ENCODE measurements around the gene PHACTR3.
A peak's percentile ranks its signal among the peaks of the same experiment; 100 is the strongest.

PHACTR3 gene

GRCh38 chr20:59737073-59737666 is 132.8 kb downstream of the PHACTR3 start:
- DNase-seq: no peak

- DNase-seq: no peak
These were observed 133.5 kb downstream of the PHACTR3 start for GRCh38 chr20:59737816-59738215.

GRCh38 chr20:59738851-59739250 is 134.5 kb downstream of the PHACTR3 start:
- DNase-seq: no peak

- DNase-seq: no peak
These were observed 136.3 kb downstream of the PHACTR3 start for GRCh38 chr20:59740621-59741020.

GRCh38 chr20:59741073-59741472 is 136.7 kb downstream of the PHACTR3 start:
- no peak for DNase-seq

GRCh38 chr20:59742351-59743095 is 138.2 kb downstream of the PHACTR3 start:
- no peak for DNase-seq

DNA sequence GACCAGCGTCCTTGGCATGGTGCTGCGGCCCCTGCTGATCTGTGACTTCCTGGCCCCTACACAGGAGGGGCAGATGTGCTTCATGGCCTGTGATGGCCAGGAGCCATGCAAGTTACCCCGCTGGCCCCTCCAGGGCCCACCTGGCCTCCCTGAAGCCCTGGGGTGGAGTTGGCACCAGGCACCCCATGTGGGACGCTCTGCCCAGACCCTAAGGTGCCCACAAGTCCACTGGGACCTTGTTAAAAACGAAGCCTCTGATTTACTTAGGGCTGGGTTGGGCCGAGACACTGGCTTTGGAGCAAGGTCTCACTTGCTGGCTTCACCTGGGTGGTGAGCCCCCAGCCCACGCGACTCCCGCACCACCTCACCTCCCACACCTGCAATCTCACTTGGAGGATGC is 139.0 kb downstream of the PHACTR3 start:
- no peak for DNase-seq

- DNase-seq: no peak
These were observed 139.6 kb downstream of the PHACTR3 start for GRCh38 chr20:59743767-59744485.

DNA sequence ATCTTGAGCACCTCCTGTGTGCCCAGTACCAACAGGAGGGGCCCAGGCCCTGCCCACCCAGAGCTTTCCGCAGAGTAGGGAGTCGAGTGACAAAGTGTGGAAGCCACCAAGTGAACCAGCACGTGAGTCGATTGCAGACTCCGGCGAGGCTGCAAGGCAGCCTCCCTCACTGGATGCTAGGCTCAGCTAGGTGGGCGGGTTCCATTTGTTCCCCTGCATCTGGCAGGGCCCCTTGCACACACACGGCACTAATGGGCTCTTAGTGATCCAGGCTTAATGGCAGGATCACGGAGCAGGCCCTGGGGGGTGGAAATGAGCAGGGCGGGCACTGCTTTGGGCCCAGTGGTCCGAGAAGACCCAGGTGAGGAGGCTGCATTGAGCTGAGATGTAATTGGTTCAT is 140.4 kb downstream of the PHACTR3 start:
- DNase-seq: no peak

DNA sequence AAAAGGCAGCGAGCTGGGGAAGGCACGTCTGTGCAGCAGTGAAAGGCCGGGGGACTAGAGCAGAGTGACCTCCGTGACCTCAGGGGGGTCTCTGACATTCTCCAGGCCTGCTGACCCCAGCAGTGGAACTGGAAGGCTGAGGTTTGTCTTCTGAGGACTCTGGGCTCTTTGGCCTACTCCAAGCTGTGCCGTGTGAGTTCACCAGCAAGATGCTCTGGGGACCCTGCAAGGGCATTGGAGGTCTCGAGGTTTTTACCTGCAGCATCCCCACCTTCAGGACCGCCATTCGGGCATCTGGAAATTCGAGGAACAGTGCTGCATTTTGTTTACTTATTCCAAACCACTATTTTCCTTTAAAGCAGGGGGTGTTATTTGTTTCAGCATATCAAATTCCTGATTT is 140.9 kb downstream of the PHACTR3 start:
- DNase-seq: no peak

GRCh38 chr20:59745716-59746115 is 141.4 kb downstream of the PHACTR3 start:
- no peak for DNase-seq

DNA sequence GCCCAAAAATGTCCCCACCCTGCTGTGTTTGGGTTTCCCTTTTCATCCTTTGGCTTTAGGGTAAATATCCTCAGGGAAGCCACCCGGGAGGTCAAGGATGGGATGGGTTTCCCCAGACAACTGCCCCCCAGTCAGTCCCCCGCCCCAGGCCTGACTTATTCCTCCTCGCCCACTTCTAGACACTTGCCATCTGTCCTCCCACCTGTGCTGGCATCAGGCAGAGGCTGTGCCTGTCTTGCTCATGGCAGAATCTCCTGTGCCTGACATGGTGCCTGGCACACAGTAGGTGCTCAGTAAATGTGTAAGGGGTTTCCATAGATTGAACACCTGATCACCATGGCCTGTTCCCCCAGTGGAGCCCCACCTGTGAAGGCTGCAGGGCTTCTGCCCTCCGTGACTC is 141.8 kb downstream of the PHACTR3 start:
- DNase-seq: no peak

DNA sequence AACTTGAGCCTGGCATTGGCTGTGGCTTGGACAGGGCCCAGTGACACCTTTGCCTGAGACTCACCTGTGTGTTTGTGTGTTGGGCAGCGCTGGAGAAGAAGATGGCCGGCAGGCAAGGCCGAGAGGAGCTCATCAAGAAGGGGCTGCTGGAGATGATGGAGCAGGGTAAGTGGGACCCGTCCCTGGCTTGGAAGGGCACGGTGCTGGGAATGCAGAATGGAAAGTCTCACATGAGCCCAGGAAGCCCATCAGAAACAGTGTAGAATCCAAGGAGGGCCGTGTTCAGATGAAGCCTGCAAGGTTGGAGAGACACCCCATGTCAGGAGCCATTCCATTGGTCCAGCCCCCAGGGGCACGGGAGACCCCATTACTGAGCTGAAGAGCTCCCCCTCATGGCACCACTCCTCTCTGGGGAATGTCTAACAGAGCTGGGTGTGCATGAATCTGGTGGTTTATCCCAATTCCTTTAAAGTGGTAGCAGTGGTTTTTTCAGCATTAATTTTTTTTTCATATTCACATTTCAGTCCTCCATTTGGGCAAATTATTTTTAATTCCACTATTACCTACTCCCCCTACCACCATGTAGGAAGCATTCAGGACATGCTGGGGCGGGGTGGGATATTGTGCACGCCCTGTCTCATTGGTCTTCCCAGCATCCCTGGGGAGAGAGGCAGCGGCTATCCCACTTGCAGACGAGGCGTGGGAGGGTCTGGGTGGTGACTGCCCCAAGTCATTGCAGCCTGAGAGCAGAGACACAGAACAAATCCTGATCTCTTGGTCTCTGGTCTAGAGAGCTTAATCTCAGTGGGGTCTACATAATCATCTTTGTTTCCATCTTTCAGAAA is 143.6 kb downstream of the PHACTR3 start:
- DNase-seq: no peak

DNA sequence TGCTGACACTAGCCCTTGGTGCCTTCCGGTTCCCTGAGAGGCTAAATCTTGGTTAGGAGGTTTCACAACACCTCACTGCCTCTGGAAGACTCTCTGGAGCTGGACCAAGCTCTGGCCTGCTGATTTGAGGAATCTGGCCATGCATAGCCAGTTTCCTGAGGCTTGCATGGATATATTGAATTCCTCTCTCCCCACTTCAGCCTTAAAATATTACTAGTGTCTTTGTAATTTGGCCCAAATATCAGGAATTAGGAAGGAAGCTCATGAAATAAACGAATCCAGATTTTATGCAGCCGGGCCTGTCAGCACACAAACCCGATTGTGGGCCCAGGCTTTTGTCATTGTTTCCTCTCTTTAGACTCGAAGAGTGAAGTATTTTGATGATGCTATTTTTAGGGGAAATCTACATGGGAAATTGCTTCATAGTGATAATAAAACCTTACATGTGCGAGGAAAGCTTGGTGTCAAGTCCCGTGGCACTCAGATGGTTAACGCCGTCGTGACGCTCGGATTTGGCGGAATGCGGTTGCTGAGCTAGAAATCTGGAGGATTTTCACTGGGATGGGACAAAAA is 144.4 kb downstream of the PHACTR3 start:
- DNase-seq: no peak

DNA sequence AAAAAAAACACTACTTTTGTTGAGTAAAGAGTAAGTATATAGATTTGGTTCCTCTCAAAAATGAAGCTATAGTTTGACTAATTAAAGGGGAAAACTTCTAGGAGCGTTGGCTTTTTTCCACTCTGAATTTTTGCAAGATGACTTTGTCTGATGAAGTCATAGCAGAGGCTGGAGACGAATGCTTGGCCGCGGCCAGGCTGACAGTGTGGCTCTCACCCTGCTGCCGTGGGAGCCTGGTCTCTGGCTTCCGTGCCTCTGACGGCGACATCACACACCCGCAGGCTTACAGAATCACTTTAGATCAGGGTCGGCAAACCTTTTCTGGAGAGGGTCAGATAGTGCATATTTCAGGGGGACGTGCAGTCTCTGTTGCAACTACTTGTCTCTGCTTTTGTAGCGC is 145.0 kb downstream of the PHACTR3 start:
- DNase-seq: no peak

GRCh38 chr20:59750209-59750840 is 146.0 kb downstream of the PHACTR3 start:
- no peak for DNase-seq

DNA sequence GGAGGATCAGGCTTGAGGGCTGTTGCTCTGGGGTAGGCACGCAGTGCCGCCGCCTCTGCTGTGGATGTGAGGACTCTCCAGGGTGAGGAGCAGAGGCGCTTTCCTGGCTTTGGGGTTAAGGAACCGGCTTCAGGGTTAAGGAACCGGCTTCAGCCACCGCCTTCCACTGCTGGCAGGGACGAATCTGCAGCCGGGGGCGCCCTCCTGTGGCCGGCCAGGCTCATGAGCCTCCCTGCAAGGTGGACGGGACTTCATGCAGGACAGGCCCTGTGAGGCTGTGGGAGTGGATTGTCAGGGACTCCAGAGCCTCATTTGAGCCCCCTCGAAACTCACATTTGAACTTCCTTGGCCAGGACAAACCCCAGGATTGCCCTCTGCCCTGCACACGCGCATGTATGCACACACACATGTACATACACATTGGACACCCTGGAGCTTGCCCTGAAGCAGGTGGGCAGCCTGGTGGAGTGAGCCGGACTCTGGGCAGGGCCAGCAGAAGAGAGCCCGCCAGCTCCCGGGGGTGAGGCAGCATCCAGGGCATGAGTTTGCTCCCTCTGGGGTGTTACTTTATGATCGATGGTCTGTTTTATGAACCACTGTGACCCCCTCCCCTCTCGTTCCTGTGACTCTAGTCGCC is 146.9 kb downstream of the PHACTR3 start:
- DNase-seq: peak; percentile 84

GRCh38 chr20:59752101-59752586 is 147.8 kb downstream of the PHACTR3 start:
- peak; percentile 87 for DNase-seq

DNA sequence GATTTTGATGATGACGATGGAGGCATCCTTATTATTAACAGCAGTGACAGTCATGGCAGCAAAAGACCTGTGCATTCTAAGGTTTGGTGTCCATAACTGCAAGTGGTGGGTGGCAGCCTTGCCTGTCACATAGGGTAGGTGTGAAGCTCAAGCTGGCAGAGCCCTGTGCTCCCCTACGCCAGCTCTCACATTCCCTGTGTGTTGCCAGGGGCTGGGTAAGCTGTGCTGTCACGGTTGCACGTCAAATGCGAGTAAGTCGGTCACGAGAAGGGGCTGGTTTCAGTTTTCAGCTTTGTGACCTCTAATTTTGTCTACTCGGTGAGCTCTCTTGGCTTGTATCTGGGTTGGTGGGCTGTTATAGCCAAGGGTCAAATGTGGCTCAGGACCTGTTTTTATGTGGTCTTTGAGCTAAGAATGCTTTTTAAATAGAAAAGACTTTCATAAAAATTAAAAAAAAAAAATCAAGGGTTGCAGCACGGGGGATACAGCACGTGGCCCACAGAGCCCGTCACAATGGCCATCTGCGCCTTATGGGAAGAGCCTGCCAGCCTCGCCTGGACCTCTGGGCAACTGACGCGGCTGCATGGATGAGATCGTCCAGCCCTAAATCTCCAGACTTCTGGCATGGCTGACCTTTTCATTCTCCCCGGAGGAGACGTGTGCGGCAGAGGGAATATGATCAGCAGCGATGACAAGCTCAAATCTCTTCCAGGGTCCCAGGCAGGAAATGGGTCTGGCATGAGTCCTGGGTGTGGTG is 148.5 kb downstream of the PHACTR3 start:
- DNase-seq: peak; percentile 53

DNA sequence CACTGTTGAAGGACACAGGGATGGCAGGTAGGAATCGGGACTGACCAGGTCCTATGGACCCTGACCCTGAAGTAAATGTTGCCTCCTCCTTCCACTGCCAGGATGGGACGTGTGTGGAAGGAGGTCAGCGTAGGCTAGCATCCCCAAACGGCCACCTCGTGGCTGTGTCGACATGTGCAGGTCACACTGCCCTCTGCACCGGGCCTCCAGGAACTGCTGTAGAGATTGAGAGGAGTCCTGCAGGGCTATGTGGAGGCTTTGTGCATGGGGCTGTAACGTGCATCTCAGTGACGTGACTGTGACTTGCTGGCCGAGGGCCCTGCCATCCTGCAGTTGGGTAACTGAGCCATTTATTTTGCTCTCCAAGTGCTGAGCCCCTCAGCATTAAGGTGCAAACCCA is 149.5 kb downstream of the PHACTR3 start:
- no peak for DNase-seq

DNA sequence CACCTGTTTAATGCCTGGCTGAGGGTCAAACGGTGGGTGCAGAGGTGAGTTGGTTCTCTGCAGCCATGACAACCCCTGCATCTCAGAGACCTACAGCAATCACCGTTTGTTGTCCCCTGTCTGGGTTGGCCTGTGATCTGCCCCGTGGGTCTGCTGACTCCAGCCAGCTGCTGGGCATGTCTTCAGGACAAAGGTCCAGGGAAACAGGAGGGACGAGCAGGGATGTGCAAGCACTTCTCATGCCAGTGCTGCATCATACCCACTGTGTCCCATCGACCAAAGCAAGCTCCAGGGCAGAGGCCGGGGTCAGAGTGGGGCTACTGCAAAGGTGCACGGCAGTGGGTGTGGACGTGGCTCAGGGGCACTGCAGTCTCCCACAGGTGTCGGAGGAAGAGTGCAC is 150.2 kb downstream of the PHACTR3 start:
- DNase-seq: no peak
